H1 (cell line): Measurements from ENCODE around the gene SCYL1. TPM values are rescaled to one million over a fixed set of nuclear protein-coding genes. Genes with fewer than 3 reads are reported as not detected.

Source experiments
- BCL11A ChIP-seq, 2 experiments: IDR thresholded peaks; one replicate each; pipeline ENCODE4 v1.6.1; 2011; ENCODE audit warnings: low read depth in 2 of 2, low read length in 2 of 2, mild to moderate bottlenecking in 2 of 2
- CBX8 ChIP-seq: fragments of 300-800, 300-1000 bp; sonication (generic); IDR thresholded peaks from 2 replicates; pipeline ENCODE4 v1.7.1; 2016; ENCODE audit warnings: low read depth, low read length, borderline replicate concordance
- CHD2 ChIP-seq: IDR thresholded peaks from 2 replicates; pipeline ENCODE4 v1.6.1; 2012; ENCODE audit warnings: low read length, improper control_type of control experiment
- EP300 ChIP-seq, 2 experiments: IDR thresholded peaks; 1 replicate in 1 of 2; 2 replicates in 1 of 2; pipeline ENCODE4 v1.6.1; 2011 to 2012; ENCODE audit warnings: low read depth in 2 of 2, low read length in 2 of 2, mild to moderate bottlenecking in 2 of 2, borderline replicate concordance in 1 of 2, inconsistent platforms in 1 of 2, moderate library complexity in 1 of 2
- FOSL1 ChIP-seq: IDR thresholded peaks from 2 replicates; pipeline ENCODE4 v1.6.1; 2011; ENCODE audit warnings: mild to moderate bottlenecking, low read depth, low read length, moderate library complexity; ENCODE audit not compliant: insufficient read depth
- KDM5A ChIP-seq: fragments of 200-600 bp; IDR thresholded peaks from 2 replicates; pipeline ENCODE4 v1.7.1; 2012; ENCODE audit warnings: mild to moderate bottlenecking, low read length, inconsistent platforms, mixed read lengths
- POU5F1 ChIP-seq: IDR thresholded peaks from 2 replicates; pipeline ENCODE4 v1.6.1; 2011; ENCODE audit warnings: low read depth, mild to moderate bottlenecking, low read length, moderate library complexity
- RFX5 ChIP-seq: IDR thresholded peaks from 2 replicates; pipeline ENCODE4 v1.6.1; 2011; ENCODE audit warnings: low read depth, low read length, improper control_type of control experiment, borderline replicate concordance
- SP2 ChIP-seq: IDR thresholded peaks from 2 replicates; pipeline ENCODE4 v1.6.1; 2012; ENCODE audit warnings: mild to moderate bottlenecking, low read length, inconsistent platforms
- ZNF274 ChIP-seq: IDR thresholded peaks from 2 replicates; pipeline ENCODE4 v1.7.0; 2012; ENCODE audit warnings: low read length, borderline replicate concordance; ENCODE audit errors: extremely low read depth
- polyA plus RNA-seq, 7 experiments: library from polyadenylated mRNA; depleted of rRNA in 3 of 7; stranded (reverse) in 5 of 7; unstranded in 2 of 7; fragments of >200 nt in 5 of 7; fragments of 200-250 nt in 2 of 7; gene quantifications; 1 replicate in 5 of 7; 2 replicates in 1 of 7; 4 replicates in 1 of 7; pipeline versions ENCODE4 v1.2.1 to v1.2.3, GENCODE V29; 2011 to 2013; ENCODE audit warnings: missing spikeins in 2 of 7, mixed read lengths in 2 of 7
- total RNA-seq: library from RNA; stranded (reverse); fragmentation: NEBNext Ultra II Directional; extraction: Animal tissue kit (Norgen Biotek cat#: 25700); gene quantifications from 2 replicates; pipeline ENCODE4 v1.2.1, GENCODE V29; 2021
- TF ChIP-seq, protein P1 (sequence below): IDR thresholded peaks from 2 replicates; pipeline ENCODE4 v1.6.1; 2011; ENCODE audit warnings: low read length, improper control_type of control experiment
- TF ChIP-seq, protein P2 (sequence below): IDR thresholded peaks from 2 replicates; pipeline ENCODE4 v1.6.1; 2012; ENCODE audit warnings: inconsistent platforms

The SCYL1 gene
- total and polyA plus RNA-seq, 2 of the 8 experiments (the other 6 are each of a cell fraction or from before 2014, with no cell fraction given) = 59.8 to 77.7 TPM

DNA sequence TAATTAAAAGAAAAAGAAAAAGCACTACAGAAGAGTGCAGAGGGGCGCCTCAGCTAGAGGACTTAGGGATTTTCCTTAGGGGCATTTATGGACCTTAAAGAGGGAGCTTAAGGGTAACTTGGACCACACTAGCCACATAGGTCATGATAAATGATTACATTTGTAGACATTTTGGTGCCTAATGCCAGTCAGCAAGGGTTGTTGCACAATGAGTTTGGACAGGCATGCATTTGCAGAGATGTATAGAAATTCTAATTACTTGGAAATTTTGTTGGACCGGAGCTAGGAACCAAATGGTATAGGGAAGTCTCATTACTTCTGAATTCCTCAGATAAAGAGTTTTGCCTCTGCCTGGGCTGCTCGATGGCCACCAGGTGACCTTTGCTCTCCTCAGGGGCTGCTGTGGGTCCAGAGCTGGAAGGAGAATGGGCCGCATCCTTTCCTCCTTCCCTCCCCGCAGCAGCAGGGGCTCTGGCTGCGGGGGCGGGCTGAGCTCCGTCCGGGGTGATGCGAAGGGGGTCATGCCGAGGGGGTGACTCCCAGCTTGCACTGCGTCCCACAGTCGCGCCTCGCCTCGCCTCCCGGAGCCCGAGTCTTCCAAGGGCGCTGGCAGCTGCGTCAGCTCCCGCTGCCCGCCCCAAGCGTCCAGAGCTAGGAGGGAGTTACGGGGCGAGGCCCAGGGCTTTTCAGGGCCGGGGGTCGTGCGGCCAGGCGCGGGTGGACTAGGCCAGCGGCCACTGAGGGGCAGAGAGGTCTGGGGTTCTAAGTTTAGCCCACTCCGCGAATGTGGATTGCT, 46.3 kb upstream of the SCYL1 start (continued):
- TF ChIP-seq CHD2 (no peak), CBX8 (no peak), FOSL1 (no peak), ZNF274 (no peak), EP300 (IDR thresholded peaks at IDR 0.05; ENCODE audit: borderline replicate concordance in 1 of 2, low read depth in 2 of 2, low read length in 2 of 2) (no peak), RFX5 (no peak), BCL11A (IDR thresholded peaks at IDR 0.05; ENCODE audit: low read depth in 2 of 2, low read length in 2 of 2) (no peak), KDM5A (no peak), SP2 (no peak), POU5F1 (no peak)
- TF ChIP-seq, protein P1, sequence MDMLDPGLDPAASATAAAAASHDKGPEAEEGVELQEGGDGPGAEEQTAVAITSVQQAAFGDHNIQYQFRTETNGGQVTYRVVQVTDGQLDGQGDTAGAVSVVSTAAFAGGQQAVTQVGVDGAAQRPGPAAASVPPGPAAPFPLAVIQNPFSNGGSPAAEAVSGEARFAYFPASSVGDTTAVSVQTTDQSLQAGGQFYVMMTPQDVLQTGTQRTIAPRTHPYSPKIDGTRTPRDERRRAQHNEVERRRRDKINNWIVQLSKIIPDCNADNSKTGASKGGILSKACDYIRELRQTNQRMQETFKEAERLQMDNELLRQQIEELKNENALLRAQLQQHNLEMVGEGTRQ = no peak
- TF ChIP-seq, protein P2, sequence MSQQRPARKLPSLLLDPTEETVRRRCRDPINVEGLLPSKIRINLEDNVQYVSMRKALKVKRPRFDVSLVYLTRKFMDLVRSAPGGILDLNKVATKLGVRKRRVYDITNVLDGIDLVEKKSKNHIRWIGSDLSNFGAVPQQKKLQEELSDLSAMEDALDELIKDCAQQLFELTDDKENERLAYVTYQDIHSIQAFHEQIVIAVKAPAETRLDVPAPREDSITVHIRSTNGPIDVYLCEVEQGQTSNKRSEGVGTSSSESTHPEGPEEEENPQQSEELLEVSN = no peak
